ENCODE measurements around the gene DBF4B.

DNA sequence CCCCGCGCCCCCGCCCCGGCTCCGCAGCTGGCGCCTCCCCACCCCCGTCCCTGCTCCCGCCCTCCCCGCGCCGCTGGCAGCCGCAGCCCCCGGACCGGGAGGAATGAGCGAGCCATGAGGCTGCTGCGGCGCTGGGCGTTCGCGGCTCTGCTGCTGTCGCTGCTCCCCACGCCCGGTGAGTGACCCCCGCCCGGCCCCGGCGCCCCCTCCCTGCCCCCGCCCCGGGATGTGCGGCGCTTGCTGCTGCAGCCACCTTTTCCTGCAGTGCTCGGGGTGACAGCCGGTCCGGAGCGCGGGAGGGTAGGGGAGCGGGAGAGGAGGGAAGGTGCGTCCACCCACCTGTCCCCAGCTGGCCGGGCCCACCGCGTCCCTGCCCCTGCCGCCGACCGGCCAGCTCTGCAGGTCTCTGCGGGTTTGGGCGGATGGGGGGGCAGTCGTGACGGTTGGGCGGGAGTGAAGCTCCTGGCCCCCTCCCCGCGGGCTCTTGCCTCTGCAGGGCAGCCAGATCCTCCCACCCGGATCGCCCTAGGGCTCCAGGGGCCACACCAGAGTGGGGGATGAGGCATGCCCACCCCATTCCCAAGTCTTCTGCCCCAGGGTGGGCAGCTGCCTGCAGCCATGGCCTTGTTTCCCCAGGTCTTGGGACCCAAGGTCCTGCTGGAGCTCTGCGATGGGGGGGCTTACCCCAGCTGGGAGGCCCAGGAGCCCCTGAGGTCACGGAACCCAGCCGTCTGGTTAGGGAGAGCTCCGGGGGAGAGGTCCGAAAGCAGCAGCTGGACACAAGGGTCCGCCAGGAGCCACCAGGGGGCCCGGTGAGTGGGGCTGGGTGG is 50.8 kb downstream of the DBF4B start:
- TF ChIP-seq, protein P1, sequence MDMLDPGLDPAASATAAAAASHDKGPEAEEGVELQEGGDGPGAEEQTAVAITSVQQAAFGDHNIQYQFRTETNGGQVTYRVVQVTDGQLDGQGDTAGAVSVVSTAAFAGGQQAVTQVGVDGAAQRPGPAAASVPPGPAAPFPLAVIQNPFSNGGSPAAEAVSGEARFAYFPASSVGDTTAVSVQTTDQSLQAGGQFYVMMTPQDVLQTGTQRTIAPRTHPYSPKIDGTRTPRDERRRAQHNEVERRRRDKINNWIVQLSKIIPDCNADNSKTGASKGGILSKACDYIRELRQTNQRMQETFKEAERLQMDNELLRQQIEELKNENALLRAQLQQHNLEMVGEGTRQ (IDR thresholded peaks at IDR 0.05; ENCODE audit: borderline replicate concordance, low read depth, low read length), result no peak
- TF ChIP-seq SMC3 (IDR thresholded peaks at IDR 0.05; ENCODE audit: borderline replicate concordance, low read length) (no peak), SP1 (IDR thresholded peaks at IDR 0.05; ENCODE audit: low read depth, low read length) (no peak)

Measured in GM12878 (cell line).